Keratinocyte (primary cell): ENCODE results near the gene MPV17L.

ENCODE experiments used
- CTCF ChIP-seq, 3 experiments: IDR thresholded peaks in 1 of 3; conservative IDR thresholded peaks in 1 of 3; optimal IDR thresholded peaks in 1 of 3; 2 replicates in 2 of 3; 3 replicates in 1 of 3; pipeline versions ENCODE3 to v1.5.1; 2011; ENCODE audit warnings: low read length in 3 of 3, mild to moderate bottlenecking in 3 of 3, moderate library complexity in 2 of 3, control low read depth in 1 of 3, inconsistent platforms in 1 of 3; ENCODE audit not compliant: insufficient read depth in 2 of 3; ENCODE audit errors: extremely low read depth in 1 of 3
- EZH2 ChIP-seq: IDR thresholded peaks from one replicate; pipeline ENCODE4 v1.6.1; 2012; ENCODE audit warnings: inconsistent platforms, mild to moderate bottlenecking, low read length, moderate library complexity

- TF ChIP-seq CTCF (optimal IDR thresholded peaks at IDR 0.05 in 1 of 3, IDR thresholded peaks at IDR 0.05 in 1 of 3, conservative IDR thresholded peaks at IDR 0.05 in 1 of 3; ENCODE audit: extremely low read depth in 1 of 3, insufficient read depth in 2 of 3, low read length in 3 of 3): no peak
- no peak for TF ChIP-seq EZH2
Observed at GRCh38 chr16:15452246-15452855, 56.8 kb downstream of the MPV17L start.
